Measurements from ENCODE around the gene LPXN. TPM values are rescaled to one million over a fixed set of nuclear protein-coding genes. Genes with fewer than 3 reads are reported as not detected.

LPXN gene
- 0.94 and 1.4 TPM in 2 replicates for total RNA-seq

- peak within 1 kb of the TSS; percentile 93 for H3K4me3 ChIP-seq (ENCODE audit: low read depth, low read length)
- TF ChIP-seq, protein P1, sequence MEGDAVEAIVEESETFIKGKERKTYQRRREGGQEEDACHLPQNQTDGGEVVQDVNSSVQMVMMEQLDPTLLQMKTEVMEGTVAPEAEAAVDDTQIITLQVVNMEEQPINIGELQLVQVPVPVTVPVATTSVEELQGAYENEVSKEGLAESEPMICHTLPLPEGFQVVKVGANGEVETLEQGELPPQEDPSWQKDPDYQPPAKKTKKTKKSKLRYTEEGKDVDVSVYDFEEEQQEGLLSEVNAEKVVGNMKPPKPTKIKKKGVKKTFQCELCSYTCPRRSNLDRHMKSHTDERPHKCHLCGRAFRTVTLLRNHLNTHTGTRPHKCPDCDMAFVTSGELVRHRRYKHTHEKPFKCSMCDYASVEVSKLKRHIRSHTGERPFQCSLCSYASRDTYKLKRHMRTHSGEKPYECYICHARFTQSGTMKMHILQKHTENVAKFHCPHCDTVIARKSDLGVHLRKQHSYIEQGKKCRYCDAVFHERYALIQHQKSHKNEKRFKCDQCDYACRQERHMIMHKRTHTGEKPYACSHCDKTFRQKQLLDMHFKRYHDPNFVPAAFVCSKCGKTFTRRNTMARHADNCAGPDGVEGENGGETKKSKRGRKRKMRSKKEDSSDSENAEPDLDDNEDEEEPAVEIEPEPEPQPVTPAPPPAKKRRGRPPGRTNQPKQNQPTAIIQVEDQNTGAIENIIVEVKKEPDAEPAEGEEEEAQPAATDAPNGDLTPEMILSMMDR (conservative IDR thresholded peaks at IDR 0.05; ENCODE audit: low read depth, low read length) = no peak
- no peak for DNase-seq (ENCODE audit: low read depth)
Measured at GRCh38 chr11:58575377-58576020, at the start of gene LPXN. LPXN (minus strand) TSS chr11:58575856; CDS start chr11:58575772, 84 bp downstream.

- DNase-seq (ENCODE audit: low read depth) = no peak
- no peak overlapping the region for H3K4me3 ChIP-seq (ENCODE audit: low read depth, low read length)
- TF ChIP-seq, protein P1 (conservative IDR thresholded peaks at IDR 0.05; ENCODE audit: low read depth, low read length) = no peak
Measured at GRCh38 chr11:58625086-58625485, 49.4 kb upstream of the LPXN start.

- no peak within 1 kb of the TSS for H3K4me3 ChIP-seq (ENCODE audit: low read depth, low read length)
- TF ChIP-seq, protein P1 (conservative IDR thresholded peaks at IDR 0.05; ENCODE audit: low read depth, low read length) = no peak
- DNase-seq (ENCODE audit: low read depth) = no peak
Measured at GRCh38 chr11:58622344-58622743, 46.7 kb upstream of the LPXN start, which contains the start of gene CNTF. CNTF (plus strand) TSS chr11:58622665; CDS start chr11:58622753, 88 bp downstream.

DNA sequence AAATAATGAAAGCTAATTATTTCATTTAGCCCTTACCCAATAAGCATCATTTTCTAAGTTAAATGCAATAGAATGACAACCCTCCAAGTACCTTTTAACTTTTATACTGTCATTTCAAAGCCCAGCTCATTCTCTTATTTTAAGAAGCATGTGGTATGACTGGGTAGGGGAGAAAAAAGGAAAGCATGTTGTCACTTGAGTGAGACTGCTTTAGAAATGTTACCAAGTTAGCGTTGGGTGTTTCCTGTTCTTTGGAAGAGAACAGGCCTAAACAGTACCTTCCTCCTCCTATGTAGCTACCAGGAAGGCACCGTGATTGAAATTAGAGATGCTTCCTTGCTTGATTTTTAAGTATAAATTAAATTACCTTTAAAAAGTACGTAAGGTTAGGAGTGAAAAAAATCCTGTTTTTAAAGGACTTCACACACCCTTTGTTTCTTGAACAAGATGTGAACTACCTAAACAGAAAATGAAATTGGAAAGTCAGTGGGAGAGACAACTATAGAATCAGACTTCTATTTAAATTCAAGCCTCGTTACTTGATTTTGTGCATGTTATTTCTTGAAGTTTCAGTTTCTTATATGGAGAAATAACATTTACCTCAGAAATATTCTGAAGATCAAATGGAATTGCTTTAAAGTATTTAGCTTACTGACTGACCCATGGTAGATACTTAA, 46.1 kb upstream of the LPXN start:
- no peak for DNase-seq (ENCODE audit: low read depth)
- H3K4me3 ChIP-seq (ENCODE audit: low read depth, low read length) = no peak overlapping the region
- TF ChIP-seq, protein P1 (conservative IDR thresholded peaks at IDR 0.05; ENCODE audit: low read depth, low read length) = no peak

- TF ChIP-seq, protein P1 (conservative IDR thresholded peaks at IDR 0.05; ENCODE audit: low read depth, low read length) = peak; percentile 20
- DNase-seq (ENCODE audit: low read depth) = no peak
- no peak overlapping the region for H3K4me3 ChIP-seq (ENCODE audit: low read depth, low read length)
Measured at GRCh38 chr11:58617976-58618557, 42.4 kb upstream of the LPXN start.

DNA sequence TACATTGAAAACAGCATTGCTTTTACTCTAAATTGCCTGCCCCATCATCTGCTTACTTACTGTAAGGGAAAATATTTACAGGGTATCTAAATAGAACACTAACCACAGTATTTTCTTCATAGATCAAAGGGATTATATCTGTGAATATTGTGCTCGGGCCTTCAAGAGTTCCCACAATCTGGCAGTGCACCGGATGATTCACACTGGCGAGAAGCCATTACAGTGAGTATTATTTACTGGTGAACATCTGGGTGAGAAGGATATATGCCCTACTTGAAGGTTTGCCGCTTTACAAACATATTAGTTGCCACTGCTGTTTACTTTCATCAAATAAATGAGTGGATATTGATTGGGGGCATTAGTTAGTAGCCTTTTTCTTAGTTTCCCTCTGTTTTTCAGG, 40.9 kb upstream of the LPXN start:
- TF ChIP-seq, protein P1 (conservative IDR thresholded peaks at IDR 0.05; ENCODE audit: low read depth, low read length) = no peak
- no peak for DNase-seq (ENCODE audit: low read depth)
- H3K4me3 ChIP-seq (ENCODE audit: low read depth, low read length) = no peak overlapping the region

Data from epithelial cell of proximal tubule (primary cell).